ENCODE measurements around the gene PNCK.
A peak's percentile ranks its signal among the peaks of the same experiment; 100 is the strongest.

The PNCK gene

GRCh38 chrX:153635788-153636668 lies 37.6 kb downstream of the PNCK start:
- Mint-ChIP-seq H3K27ac (no peak overlapping the region), H3K9me3 (no peaks in the 10 kb centered on the region), H3K4me1 (no peaks in the 10 kb centered on the region), H3K27me3 (peaks cover 37% of the 10 kb centered on the region), H3K4me3 (no peak overlapping the region)
- ATAC-seq = peak; percentile 75
- DNase-seq = no peak

GRCh38 chrX:153635388-153635787 lies 38.2 kb downstream of the PNCK start:
- H3K4me1 Mint-ChIP-seq = no peaks in the 10 kb centered on the region
- no peak for ATAC-seq
- H3K27me3 Mint-ChIP-seq = peaks cover 31% of the 10 kb centered on the region
- no peak overlapping the region for H3K27ac Mint-ChIP-seq
- no peak for DNase-seq
- H3K4me3 Mint-ChIP-seq = no peak overlapping the region
- no peaks in the 10 kb centered on the region for H3K9me3 Mint-ChIP-seq

- H3K27ac Mint-ChIP-seq = peak overlapping the region in 1 of 2 donors; percentile 68
- H3K27me3 Mint-ChIP-seq = peaks cover 31% of the 10 kb centered on the region
- no peaks in the 10 kb centered on the region for H3K9me3 Mint-ChIP-seq
- H3K4me1 Mint-ChIP-seq = no peaks in the 10 kb centered on the region
- no peak for DNase-seq
- ATAC-seq = no peak
- H3K4me3 Mint-ChIP-seq = no peak overlapping the region
Observed at GRCh38 chrX:153634832-153635231, 38.8 kb downstream of the PNCK start.

- Mint-ChIP-seq H3K4me3 (no peak overlapping the region), H3K27me3 (peaks cover 31% of the 10 kb centered on the region), H3K9me3 (no peaks in the 10 kb centered on the region), H3K27ac (no peak overlapping the region), H3K4me1 (no peaks in the 10 kb centered on the region)
- ATAC-seq (no peak), DNase-seq (no peak)
Observed at GRCh38 chrX:153634236-153634635, 39.4 kb downstream of the PNCK start.

- no peaks in the 10 kb centered on the region for H3K4me1 Mint-ChIP-seq
- no peak for DNase-seq
- no peak for ATAC-seq
- H3K4me3 Mint-ChIP-seq = no peak overlapping the region
- no peak overlapping the region for H3K27ac Mint-ChIP-seq
- H3K9me3 Mint-ChIP-seq = no peaks in the 10 kb centered on the region
- H3K27me3 Mint-ChIP-seq = peaks cover 26% of the 10 kb centered on the region
Observed at GRCh38 chrX:153633607-153634180, 39.9 kb downstream of the PNCK start.

- DNase-seq (no peak), ATAC-seq (no peak)
- Mint-ChIP-seq H3K27ac (no peak overlapping the region), H3K4me1 (no peaks in the 10 kb centered on the region), H3K9me3 (no peaks in the 10 kb centered on the region), H3K27me3 (peaks cover 19% of the 10 kb centered on the region), H3K4me3 (no peak overlapping the region)
Observed at GRCh38 chrX:153633048-153633447, 40.6 kb downstream of the PNCK start.

- ATAC-seq (no peak), DNase-seq (no peak)
- H3K9me3 Mint-ChIP-seq = no peaks in the 10 kb centered on the region
- H3K27ac Mint-ChIP-seq = no peak overlapping the region
- H3K4me3 Mint-ChIP-seq = no peak overlapping the region
- peaks cover 15% of the 10 kb centered on the region for H3K27me3 Mint-ChIP-seq
- no peaks in the 10 kb centered on the region for H3K4me1 Mint-ChIP-seq
Observed at GRCh38 chrX:153632595-153632946, 41.0 kb downstream of the PNCK start.

GRCh38 chrX:153631907-153632594 lies 41.6 kb downstream of the PNCK start:
- no peaks in the 10 kb centered on the region for H3K9me3 Mint-ChIP-seq
- no peaks in the 10 kb centered on the region for H3K4me1 Mint-ChIP-seq
- ATAC-seq (no peak), DNase-seq (no peak)
- no peak overlapping the region for H3K4me3 Mint-ChIP-seq
- no peak overlapping the region for H3K27ac Mint-ChIP-seq
- H3K27me3 Mint-ChIP-seq = peaks cover 14% of the 10 kb centered on the region

- H3K4me3 Mint-ChIP-seq = no peak overlapping the region
- H3K27me3 Mint-ChIP-seq = peaks cover 14% of the 10 kb centered on the region
- H3K9me3 Mint-ChIP-seq = no peaks in the 10 kb centered on the region
- no peaks in the 10 kb centered on the region for H3K4me1 Mint-ChIP-seq
- H3K27ac Mint-ChIP-seq = no peak overlapping the region
- DNase-seq = no peak
- no peak for ATAC-seq
Observed at GRCh38 chrX:153631346-153631745, 42.3 kb downstream of the PNCK start.

GRCh38 chrX:153628665-153629064 lies 44.9 kb downstream of the PNCK start:
- DNase-seq (no peak), ATAC-seq (no peak)
- H3K4me3 Mint-ChIP-seq = no peak overlapping the region
- no peaks in the 10 kb centered on the region for H3K9me3 Mint-ChIP-seq
- H3K27ac Mint-ChIP-seq = no peak overlapping the region
- no peaks in the 10 kb centered on the region for H3K4me1 Mint-ChIP-seq
- no peaks in the 10 kb centered on the region for H3K27me3 Mint-ChIP-seq

- Mint-ChIP-seq H3K27me3 (no peaks in the 10 kb centered on the region), H3K4me1 (no peaks in the 10 kb centered on the region), H3K27ac (no peak overlapping the region), H3K9me3 (no peaks in the 10 kb centered on the region), H3K4me3 (no peak overlapping the region)
- DNase-seq = no peak
- ATAC-seq = no peak
Observed at GRCh38 chrX:153628129-153628528, 45.5 kb downstream of the PNCK start.

- ATAC-seq (no peak), DNase-seq (no peak)
- H3K27me3 Mint-ChIP-seq = no peaks in the 10 kb centered on the region
- no peak overlapping the region for H3K4me3 Mint-ChIP-seq
- H3K9me3 Mint-ChIP-seq = no peaks in the 10 kb centered on the region
- H3K27ac Mint-ChIP-seq = no peak overlapping the region
- H3K4me1 Mint-ChIP-seq = no peaks in the 10 kb centered on the region
Observed at GRCh38 chrX:153627675-153628111, 45.9 kb downstream of the PNCK start.

GRCh38 chrX:153626863-153627674 lies 46.5 kb downstream of the PNCK start:
- H3K27ac Mint-ChIP-seq = no peak overlapping the region
- DNase-seq (no peak), ATAC-seq (no peak)
- H3K27me3 Mint-ChIP-seq = no peaks in the 10 kb centered on the region
- H3K9me3 Mint-ChIP-seq = no peaks in the 10 kb centered on the region
- H3K4me3 Mint-ChIP-seq = no peak overlapping the region
- H3K4me1 Mint-ChIP-seq = no peaks in the 10 kb centered on the region

GRCh38 chrX:153626025-153626633 lies 47.5 kb downstream of the PNCK start:
- no peak for ATAC-seq
- DNase-seq = no peak
- no peak overlapping the region for H3K4me3 Mint-ChIP-seq
- H3K4me1 Mint-ChIP-seq = no peaks in the 10 kb centered on the region
- no peaks in the 10 kb centered on the region for H3K9me3 Mint-ChIP-seq
- H3K27ac Mint-ChIP-seq = no peak overlapping the region
- no peaks in the 10 kb centered on the region for H3K27me3 Mint-ChIP-seq

All from stimulated activated naive CD8-positive, alpha-beta T cell treated with anti-CD3 and anti-CD28 coated beads, Interleukin-15, amount 100 ng/mL, for 72 hours (primary cell).